GM19324 (cell line): ENCODE results near the gene ALDH8A1.
"Not testable (repeated sequence)": the region's sequence is repeated elsewhere in the genome, so short reads cannot be mapped to it uniquely, and the experiment has no call there.

Experiments
- ATAC-seq: cut with Tn5 transposase; IDR thresholded peaks from one replicate; pipeline ENCODE4 v1.9.1; 2021; ENCODE audit warnings: mild to moderate bottlenecking, moderate library complexity; ENCODE audit not compliant: unreplicated experiment, low FRiP score

ALDH8A1 gene

DNA sequence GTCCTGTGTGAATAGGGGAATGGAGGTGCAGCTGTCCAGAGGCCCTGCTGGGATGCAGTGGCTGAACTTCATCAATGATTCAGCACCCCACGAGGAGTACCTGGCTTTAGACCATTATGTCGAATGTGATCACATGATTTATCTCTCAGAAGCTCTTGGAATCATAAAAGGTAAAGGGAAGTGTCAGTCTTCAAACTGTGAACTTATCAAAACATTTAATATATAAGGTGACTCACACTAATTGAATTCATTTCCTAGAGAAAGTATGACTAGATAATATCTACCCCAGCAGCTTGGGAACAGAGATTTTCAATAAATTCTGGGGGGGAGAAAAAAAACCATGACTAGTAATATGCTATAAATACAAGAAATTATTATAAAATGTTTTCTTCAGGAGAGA, 29.5 kb downstream of the ALDH8A1 start:
- ATAC-seq = no peak

DNA sequence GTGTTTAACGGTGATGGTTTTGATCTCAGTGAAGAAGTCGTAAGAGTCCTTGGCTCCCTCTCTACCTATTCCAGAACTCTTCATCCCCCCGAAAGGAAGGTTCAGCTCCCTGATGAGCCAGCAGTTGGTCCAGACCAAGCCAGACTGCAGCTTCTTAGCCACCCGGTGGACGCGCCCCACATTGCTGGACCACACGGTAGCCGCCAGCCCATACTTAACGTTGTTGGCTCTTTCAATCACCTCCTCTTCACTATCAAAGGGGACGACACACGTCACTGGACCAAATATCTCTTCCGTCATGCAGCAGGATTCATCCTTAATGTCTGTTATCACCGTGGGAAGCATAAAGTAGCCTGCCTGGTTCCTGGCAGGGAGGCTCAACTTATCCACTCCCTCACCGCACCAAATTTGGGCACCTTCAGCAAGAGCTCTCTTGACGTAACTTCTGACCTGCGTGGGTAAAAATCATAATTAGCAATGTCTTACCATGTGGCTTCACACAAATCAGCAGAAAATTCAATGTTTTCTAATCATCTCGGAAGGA, 31.4 kb downstream of the ALDH8A1 start:
- ATAC-seq = no peak

DNA sequence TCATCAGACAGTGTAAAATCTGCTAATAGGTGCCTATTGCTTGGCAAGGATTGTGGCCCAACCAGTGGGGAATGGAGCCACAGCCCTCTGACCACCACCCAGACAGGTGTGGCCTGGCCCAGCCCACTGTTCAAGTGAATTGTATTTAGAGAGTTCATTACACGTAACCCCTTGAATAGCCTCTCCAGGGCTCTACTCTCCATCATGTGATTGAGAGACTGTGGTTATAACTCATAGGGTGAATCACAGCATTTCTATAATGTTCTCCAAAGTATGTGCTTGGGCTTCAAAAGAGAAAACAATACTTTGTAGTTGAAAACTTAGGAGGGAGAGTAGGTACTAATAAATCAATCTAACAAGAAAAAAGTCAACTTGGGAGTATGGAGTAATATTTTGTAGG, 38.4 kb downstream of the ALDH8A1 start:
- ATAC-seq = no peak

DNA sequence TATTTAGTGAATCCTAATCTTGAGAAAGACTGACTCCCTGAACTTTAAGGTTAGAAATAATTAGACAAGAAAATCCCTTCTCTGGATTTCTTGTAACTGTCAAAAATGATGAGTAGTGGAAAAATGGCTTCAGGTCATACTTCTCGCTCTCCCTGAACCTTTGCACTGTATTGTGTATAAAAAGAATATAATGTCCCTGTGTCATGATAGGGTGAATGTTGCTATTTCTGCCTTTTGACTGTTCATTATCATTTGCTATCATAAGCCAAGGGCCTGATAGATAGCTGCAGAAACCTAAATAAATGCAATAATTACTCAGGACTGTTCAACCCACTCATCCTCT, 39.3 kb downstream of the ALDH8A1 start:
- ATAC-seq = no peak

DNA sequence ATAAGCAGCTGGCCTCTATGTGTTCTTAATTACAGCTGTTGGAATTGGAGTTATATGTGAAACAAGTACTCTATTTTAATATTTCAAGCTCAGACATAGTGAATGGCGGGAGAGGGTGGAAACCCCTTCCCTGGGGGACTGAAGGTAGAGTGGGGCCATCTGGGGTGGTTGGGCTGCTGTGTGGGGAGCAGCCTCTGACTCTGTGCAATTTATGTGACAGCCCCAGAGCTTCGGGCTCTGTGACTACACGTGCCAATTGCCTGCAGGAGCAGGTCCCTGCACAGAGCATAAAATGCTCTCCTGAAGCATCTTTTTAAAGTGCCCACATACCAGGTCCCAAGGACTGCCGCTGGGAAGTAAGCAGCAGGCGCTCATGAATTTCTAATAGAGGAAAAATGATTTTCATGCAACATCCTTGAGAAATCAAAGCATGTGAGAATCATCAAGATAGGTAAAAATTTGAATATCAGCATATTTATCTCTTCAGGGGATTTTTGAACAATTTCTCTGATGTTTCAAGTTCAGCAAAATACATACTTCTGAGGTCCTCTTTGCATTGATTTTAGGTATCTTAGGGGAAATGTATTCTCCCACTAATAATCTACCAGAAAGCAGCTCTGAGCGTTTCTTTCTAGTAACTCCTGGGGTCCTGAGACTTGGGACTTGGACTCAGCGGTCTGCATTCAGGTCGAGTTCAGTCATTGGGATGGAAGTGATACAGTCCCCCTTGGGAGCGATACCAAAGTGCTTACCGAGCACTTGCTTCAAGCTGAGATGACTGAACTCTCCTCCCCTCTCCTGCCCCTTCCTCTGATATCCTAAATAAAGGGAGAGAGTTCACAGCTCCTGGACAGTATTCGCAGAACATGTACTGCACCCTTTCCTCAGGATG, 40.0 kb downstream of the ALDH8A1 start:
- ATAC-seq = no peak

DNA sequence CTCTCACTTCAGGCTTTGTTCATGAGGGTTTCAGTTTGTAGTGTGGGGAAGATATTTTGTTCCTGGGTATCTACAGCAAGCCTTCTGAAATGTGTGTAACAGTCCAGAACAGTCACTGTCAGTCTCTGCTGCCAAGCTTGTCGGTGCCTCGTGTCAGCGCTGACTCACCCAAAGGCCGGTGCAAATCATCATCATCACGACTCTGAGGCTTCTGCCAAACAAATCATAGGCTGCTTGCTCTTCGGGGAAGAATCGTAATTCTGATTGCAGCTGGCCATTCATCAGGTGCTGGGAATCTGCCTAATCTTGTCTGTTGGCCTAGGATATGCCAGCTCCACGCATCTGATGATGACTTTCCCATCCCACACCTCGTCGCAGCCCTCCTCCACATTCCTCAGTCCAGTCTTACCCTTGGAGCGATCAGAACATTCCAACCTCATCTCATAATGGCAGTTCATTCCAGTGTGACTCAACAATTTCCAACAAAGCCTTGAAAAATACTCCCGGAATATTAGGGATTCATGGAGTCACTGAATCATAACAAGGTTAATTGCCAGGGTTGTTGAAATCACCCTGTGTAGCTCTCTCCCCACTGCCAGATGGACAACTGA, 40.9 kb downstream of the ALDH8A1 start:
- ATAC-seq = no peak

DNA sequence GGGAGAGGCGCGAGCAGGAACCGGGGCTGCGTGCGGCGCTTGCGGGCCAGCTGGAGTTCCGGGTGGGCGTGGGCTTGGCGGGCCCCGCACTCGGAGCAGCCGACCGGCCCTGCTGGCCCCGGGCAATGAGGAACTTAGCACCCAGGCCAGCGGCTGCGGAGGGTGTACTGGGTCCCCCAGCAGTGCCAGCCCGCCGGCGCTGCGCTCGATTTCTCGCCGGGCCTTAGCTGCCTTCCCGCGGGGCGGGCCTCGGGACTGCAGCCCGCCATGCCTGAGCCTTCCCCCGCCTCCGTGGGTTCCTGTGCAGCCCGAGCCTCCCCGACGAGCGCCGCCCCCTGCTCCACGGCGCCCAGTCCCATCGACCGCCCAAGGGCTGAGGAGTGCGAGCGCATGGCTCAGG, 45.2 kb downstream of the ALDH8A1 start:
- ATAC-seq = not testable (repeated sequence)

DNA sequence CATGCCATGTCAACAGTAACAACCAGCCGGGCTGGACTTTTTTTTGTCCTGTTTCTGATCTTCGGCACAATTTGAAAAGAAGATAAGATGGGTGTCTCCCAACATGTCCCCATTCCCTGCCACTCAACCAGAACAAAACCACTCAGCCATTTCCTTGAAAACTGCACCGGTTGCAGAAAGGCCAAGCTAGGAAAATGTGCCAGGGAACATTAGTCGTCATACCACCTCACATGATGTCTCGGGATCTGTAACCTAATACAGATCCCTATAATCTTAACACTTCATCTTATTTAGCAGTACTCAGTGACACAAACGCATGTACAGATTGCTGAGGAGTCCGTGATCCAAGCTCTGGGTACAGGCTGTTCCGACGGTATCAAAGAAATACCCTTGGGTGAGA, 46.5 kb downstream of the ALDH8A1 start:
- ATAC-seq = no peak

DNA sequence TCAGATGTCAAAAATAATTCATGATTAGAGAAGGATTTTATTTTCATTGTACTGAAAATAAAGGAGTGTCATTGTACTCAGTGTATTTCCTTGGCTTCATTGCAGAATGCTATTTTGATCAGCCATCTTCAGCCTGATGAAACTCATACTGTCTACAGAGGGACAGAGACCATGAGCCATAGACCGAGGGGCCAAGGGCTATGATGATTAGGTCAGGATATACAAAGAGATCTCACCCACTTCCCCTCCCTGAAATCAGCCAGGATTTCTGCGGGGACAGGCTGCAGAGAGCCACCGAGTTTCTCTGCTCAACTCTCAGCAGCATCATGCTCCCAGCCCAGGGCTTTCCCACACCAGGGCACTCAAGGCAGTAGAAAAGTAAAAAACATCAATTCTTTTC, 47.0 kb downstream of the ALDH8A1 start:
- ATAC-seq = no peak

DNA sequence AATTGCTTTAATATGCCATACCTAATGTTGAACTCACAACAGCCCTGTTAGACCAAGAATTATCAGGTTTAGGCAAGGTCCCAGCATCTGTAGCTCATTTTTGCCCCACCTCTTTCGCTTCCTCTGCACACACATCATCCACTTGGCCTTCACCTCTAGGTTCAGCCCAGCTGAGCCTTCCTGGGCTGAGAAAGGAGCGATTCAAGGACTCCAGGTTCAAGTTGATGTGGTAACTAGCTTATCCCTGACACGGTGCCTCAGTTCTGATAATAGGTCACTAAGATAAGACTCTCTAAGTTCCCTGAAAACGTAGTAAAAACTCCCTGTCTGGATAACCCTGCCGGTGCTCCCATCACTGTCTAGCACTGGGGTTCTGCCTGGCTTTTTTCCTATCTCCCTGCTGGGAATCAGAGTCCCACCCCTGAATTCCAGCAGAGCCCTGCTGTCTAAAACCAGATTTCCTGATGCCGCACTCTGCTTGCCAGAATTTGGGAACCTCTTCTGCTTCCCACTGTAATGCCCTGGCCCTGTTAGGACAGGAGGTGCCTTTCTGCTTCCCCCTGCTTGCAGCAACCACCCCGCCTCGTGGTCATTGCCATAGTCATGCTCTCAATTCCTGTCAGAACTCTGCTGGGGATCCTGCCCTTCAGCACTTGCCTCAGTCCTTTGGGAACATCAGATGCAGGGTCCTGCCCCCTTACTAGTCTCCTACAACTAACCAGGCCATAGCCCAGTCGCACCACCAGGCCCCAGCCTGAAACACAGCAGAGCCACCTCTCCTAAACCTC, 47.6 kb downstream of the ALDH8A1 start:
- no peak for ATAC-seq

DNA sequence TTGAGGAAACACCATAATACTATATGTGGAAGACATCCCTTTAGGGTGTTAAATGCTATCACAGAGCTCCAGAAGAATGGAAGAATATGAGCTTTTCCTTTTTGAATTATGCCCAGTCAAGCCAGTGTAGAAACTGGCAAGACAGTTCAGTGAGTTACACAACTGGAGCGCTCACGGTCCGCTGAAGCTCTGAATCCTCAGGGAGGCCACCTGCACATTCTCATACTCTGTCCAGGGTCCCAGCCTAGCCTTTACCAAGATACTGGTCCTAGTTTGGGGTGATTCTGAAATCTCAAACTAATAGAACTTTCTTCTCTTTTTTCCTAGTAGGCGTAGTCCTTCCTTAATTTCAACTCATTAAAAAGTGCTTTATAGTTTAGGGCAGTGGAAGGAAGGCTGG, 51.3 kb downstream of the ALDH8A1 start:
- no peak for ATAC-seq

DNA sequence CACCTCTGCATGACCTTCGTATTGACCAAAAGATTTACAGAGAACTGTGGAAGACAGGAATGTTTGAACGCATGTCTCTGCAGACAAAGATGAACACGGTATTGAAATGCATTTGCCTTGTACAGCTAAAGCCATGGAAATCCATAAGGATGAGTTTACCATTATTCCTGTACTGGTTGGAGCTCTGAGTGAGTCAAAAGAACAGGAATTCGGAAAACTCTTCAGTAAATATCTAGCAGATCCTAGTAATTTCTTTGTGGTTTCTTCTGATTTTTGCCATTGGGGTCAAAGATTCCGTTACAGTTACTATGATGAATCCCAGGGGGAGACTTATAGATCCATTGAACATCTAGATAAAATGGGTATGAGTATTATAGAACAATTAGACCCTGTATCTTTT, 51.7 kb downstream of the ALDH8A1 start:
- ATAC-seq = not testable (repeated sequence)

DNA sequence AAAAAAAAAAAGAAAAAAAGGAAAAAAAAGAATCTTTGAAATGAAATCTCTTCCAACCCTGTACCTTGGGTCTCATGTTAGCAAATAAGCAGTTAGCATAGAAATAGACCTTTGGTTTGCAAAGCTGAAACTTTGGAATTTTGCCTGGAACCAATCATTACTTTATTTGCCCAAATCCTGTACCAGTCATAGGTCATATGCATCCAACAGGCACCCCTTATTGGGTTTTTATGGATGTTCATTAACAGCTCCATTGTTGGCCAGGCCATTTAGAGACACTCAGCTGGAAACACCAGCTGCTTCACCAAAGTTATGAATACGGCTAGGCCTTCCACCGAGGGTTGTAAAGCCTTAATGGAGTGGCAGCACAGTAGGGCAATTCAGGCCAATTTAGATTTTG, 53.0 kb downstream of the ALDH8A1 start:
- ATAC-seq = no peak

DNA sequence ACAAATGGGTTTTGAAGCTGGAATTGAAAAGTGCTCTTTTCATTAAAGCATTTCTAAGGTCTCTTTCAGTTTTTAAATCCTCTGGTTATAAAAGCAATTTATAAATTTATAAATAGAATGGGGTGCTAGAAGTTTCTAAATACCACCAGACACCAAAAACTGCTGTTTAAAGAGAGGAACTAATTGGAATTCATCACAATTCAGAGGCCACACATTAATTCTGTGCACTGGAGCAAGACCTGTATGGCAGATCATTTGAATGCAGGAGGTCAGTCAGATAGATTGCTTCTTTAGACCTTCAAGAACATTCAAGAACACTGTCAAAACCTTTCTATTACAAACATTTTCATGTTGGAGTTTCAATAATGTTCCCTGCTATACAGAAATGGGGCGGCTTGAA, 55.1 kb downstream of the ALDH8A1 start:
- no peak for ATAC-seq

DNA sequence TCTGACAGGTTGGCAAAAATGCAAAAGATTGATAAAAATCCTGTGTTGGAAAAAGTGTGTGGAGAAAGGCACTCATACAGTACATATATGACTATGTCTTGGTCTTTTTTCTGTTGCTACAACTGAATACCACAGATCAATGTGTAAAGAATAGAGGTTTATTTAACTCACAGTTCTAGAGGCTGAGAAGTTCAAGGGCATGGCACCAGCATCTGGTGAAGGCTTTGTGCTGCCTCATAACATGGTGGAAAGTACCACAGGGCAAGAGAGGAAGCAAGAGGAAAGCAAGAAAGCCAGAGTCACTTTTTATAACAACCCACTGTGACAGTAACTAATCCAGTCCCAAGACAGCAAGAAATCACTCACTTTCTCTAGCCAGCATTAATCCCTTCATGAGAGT, 57.5 kb downstream of the ALDH8A1 start:
- ATAC-seq = no peak

DNA sequence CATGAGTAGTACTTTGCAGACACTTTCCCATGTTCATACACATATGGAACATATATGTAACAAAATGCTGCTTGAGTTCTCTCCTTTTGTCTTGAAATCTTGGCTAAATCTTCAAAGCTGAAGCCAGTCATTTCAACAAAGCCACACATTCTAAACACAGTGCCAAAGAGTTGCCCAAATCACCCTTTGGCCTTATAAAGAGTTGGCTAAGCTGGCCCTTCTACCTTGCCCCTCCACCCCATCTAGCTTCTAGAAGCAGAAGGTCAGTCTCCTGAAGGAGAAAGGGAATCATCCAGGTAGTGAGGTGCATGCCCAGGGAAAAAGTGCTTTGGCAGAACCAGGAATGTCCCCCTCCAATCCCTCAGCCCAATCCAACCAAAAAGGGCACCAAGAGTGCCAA, 58.3 kb downstream of the ALDH8A1 start:
- no peak for ATAC-seq

DNA sequence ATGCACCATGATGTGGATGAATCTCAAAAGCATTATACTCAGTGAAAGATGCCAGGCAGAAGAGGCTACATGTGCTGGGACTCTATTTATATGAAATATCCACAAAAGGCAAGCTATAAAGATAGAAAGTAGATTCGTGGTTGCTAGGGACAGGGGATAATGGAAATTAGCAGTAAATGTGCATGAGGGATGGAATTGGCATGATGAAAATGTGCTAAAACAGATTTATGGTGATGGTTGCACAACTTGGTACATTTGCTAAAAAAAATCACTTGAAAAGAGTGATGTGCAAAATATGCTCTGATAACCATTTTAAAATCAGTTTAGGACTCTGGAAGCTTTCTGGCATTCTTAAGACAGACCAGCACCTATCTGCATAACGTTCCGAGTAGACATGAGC, 61.6 kb downstream of the ALDH8A1 start:
- no peak for ATAC-seq

DNA sequence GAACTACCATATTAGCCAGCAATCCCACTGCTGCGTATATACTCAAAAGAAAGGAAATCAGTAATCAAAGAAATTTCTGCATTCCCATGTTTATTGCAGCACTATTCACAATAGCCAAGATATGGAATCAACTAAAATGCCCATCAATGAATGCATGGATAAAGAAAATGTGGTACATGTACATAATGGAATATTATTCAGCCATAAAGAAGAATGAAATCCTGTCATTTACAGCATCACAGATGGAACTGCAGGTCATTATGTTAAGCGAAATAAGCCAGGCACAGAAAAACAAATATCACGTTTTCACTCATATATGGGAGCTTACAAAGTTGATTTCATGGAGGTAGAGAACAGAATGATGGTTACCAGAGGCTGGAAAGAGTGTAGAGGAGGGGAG, 65.1 kb downstream of the ALDH8A1 start:
- ATAC-seq = no peak

DNA sequence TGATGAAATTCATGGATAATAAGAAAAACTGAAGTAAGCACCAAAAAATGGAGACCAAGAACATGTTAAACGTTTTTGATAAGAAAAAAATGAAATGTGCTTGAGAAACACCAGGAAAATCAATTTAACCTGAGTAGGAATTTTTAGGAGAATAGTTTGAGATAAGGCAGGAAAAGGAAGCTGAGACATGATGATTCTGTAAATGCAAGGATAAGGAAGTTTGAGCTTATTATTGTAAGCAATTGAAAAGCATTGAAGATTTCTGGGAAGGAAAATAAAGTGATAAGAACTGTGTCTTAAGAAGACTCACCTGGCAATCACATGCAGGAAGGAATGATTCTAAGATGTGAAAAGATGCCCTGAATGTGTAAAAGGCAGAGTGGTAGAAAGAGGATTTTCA, 66.6 kb downstream of the ALDH8A1 start:
- ATAC-seq = no peak

DNA sequence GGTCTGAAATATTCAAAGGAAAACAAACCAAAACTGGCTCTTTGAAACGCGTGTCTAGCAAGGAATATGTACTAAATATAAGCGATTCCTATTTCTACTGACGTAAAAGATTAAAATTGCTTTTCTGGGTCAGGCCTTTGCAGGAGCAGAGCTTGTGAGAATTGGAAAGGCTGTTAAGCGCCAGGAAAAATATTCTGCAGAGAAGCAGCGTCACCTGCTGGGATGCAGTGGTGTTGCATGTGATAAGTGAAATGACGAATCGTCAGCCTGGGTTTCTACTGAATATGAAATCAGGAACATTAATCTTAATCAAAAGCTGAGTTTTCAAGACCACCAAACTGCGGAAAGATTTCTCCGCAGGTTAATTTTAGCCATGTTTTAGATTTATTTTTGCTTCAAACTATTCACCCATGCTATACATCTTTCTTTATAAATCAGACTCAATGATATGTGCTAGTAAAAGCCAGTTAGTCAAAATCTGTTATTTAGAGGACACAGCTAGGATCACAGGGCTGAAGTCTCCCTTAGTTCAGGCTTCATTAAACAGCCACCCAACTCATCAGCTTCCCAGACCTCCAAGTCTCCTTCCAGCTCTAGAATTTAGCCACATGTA, 67.4 kb downstream of the ALDH8A1 start:
- ATAC-seq = no peak
